ENCODE results near the gene MED26.
"Not testable (repeated sequence)": the region's sequence is repeated elsewhere in the genome, so short reads cannot be mapped to it uniquely, and the experiment has no call there.

GRCh38 chr19:16668702-16669101 is 40.7 kb upstream of the MED26 start:
- not testable (repeated sequence) for TF ChIP-seq EZH2 (IDR thresholded peaks at IDR 0.05; ENCODE audit: low read depth, low read length, severe bottlenecking); MAX (IDR thresholded peaks at IDR 0.05); TAF1 (IDR thresholded peaks at IDR 0.05; ENCODE audit: low read depth, low read length)

Data from H1 (cell line).